Measurements from ENCODE around the gene ANKRD35. TPM values are rescaled to one million over a fixed set of nuclear protein-coding genes. Genes with fewer than 3 reads are reported as not detected.
"Not testable (repeated sequence)": the region's sequence is repeated elsewhere in the genome, so short reads cannot be mapped to it uniquely, and the experiment has no call there.

Gene ANKRD35, protein sequence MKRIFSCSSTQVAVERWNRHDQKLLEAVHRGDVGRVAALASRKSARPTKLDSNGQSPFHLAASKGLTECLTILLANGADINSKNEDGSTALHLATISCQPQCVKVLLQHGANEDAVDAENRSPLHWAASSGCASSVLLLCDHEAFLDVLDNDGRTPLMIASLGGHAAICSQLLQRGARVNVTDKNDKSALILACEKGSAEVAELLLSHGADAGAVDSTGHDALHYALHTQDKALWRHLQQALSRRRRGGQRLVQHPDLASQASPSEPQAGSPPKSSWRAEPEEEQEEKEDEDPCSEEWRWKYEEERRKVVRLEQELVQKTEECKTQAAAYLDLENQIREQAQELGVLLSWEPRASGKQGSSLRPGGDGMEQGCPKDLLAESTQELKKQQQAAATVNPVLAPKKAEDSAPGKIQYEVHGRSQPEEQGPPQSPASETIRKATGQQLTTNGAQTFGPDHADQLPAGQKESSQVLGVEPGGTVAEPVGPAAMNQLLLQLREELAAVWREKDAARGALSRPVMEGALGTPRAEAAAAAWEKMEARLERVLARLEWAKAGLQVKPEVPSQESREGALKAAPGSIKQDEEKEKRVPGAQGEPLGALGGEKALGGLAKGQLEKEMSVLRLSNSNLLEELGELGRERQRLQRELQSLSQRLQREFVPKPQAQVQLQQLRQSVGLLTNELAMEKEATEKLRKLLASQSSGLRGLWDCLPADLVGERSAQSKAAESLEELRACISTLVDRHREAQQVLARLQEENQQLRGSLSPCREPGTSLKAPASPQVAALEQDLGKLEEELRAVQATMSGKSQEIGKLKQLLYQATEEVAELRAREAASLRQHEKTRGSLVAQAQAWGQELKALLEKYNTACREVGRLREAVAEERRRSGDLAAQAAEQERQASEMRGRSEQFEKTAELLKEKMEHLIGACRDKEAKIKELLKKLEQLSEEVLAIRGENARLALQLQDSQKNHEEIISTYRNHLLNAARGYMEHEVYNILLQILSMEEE
- under 1 TPM; 0.40 to 0.93 (median 0.86) TPM for polyA plus RNA-seq

DNA sequence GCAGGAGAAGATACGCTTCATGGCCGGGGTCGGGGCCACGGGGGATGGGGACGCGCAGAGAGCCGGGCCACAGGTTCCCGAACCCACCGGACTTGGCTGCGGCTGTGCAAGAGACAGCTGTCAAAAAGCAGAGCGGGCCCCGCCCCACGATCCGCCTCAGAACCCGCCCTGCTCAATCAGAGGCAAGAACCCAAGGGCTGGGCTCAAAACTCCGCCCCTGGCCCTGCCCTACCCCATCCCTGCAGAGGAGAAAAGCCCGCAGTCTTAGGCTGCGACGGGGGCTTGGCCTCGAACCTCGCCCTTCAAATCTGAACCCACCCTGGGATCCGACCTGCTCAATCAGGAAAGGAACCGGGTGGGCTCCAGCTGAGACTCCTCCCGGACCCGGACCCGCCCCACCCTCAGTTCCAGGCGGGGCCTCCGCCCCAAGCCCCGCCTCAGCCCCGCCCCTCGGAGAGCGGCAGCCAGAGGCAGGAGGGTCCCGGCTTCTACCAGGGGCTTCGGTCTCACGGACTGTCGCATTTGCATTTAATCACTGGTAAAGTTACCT lies at the start of gene ANKRD35:
TSS of gene ANKRD35 (minus strand) at position 129 of the 550 bp plus-strand sequence. CDS start at position 21, 108 bp downstream.
- Mint-ChIP-seq H3K27ac (peak within 1 kb of the TSS in 2 of 6 donors; percentile 50 to 70), H3K4me3 (peak within 1 kb of the TSS; percentile 81 to 88 (median 83)), H3K36me3 (no peaks in the 10 kb centered on the region), H3K9me3 (no peaks in the 10 kb centered on the region), H3K27me3 (ENCODE audit: low read depth in 3 of 3) (peaks cover 0 to 13% (median 12%) of the 10 kb centered on the region in 3 donors), H3K4me1 (peaks cover 14 to 23% of the 10 kb centered on the region in 2 donors)
- DNase-seq: peak; percentile 81 to 87 (median 85)

DNA sequence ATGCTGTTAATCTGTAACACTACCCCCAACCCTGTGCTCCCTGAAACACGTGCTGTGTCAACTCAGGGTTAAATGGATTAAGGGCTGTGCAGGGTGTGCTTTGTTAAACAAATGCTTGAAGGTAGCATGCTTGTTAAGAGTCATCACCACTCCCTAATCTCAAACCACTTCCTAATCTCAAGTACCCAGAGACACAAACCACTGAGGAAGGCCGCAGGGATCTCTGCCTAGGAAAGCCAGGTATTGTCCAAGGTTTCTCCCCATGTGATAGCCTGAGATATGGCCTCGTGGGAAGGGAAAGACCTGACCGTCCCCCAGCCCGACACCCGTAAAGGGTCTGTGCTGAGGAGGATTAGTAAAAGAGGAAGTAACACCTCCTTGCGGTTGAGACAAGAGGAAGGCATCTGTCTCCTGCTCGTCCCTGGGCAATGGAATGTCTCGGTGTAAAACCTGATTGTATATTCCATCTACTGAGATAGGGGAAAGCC lies 46.9 kb upstream of the ANKRD35 start:
- Mint-ChIP-seq H3K36me3 (peaks cover 6 to 14% (median 10%) of the 10 kb centered on the region in 3 donors), H3K27ac (peak overlapping the region; percentile 92 to 97 (median 92))

DNA sequence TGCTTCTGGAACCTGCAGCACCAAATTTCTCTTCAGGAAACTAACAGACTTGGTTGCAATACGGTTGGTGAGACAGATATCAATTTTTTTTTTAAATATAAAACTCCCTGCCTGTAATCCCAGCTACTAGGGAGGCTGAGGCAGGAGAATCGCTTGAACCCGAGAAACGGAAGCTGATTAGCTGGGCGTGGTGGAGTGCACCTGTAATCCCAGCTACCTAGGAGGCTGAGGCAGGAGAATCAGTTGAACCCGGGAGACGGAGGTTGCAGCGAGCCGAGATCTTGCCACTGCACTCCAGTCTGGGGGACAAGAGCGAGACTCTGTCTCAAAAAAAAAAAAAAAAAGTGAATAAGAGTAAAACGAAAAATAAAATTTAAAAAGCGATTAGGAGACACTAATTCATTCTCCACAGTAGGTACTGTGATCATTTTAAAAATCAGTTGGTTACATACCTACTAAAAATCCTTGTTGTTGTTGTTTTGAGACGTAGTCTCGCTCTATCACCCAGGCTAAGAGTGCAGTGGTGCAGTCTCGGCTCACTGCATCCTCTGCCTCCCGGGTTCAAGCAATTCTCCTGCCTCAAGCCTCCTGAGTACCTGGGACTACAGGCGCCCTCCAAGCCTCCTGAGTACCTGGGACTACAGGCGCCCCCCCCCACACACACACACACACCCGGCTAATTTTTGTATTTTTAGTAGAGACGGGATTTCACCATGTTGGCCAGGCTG lies 42.4 kb upstream of the ANKRD35 start:
- Mint-ChIP-seq H3K36me3 (peaks cover 0 to 8% (median 6%) of the 10 kb centered on the region in 3 donors), H3K4me3 (peak overlapping the region in 3 of 5 donors; percentile 78 to 80 (median 79)), H3K4me1 (peaks cover 31 to 33% of the 10 kb centered on the region in 2 donors), H3K27ac (peak overlapping the region in 2 of 6 donors; percentile 40 to 90), H3K9me3 (no peaks in the 10 kb centered on the region), H3K27me3 (ENCODE audit: low read depth in 3 of 3) (peaks cover 0 to 6% (median 6%) of the 10 kb centered on the region in 3 donors)
- no peak for DNase-seq

More for the DNA sequence above, 46.9 kb upstream of the ANKRD35 start:
- H3K9me3 Mint-ChIP-seq; H3K27me3 Mint-ChIP-seq (ENCODE audit: low read depth in 3 of 3): not testable (repeated sequence)
- Mint-ChIP-seq H3K4me1 (peaks cover 38 to 44% of the 10 kb centered on the region in 2 donors), H3K4me3 (peak overlapping the region; percentile 78 to 88 (median 80))
- peak; percentile 61 to 65 (median 65) for DNase-seq

DNA sequence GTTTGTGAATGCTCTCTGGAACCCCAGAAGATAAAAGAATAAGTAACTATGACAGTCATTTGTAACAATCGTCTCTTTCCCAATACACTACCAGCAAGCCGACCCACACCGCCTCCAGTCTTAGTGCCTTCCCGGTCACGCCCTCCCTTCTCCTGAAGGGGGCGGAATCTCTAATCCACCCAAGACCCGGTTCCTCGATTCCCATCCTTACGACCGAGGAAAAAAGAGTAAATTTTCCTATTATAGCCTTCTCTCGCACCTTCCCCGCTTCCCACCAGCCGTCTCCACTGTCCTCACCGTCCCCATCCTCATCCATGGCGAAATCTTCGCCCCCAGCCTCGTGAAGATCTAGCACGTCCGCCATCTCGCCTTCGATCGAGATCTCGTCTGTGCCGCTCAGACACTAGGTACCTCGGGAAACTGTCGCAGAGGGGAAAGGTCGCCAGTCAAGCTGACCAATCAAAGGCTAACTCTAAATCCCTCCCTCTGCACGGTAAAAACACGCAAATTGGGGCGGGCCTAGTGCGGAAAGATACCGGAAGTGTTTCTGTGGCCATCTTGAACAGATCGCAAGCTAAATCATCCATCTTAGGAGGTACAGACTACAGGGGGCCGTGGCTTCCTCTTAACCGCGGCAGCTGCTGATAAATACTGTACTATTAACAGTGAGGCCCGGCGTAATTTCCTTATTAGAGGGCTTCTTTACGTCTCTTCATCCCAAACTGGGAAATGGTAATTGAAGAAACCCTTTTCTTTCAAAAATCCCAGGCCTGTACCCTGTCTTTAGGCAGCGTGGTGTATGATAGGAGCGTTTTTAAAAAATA lies 41.6 kb upstream of the ANKRD35 start, which contains the start of gene RBM8A:
TSS of gene RBM8A (minus strand) at position 422 of the 824 bp plus-strand sequence. CDS start at position 364, 58 bp downstream.
- peaks cover 0 to 8% (median 6%) of the 10 kb centered on the region in 3 donors for H3K36me3 Mint-ChIP-seq
- H3K4me1 Mint-ChIP-seq: peaks cover 23 to 25% of the 10 kb centered on the region in 2 donors
- peak within 1 kb of the TSS in 3 of 5 donors; percentile 78 to 80 (median 79) for H3K4me3 Mint-ChIP-seq
- H3K27me3 Mint-ChIP-seq (ENCODE audit: low read depth in 3 of 3): peaks cover 0 to 3% (median 2%) of the 10 kb centered on the region in 3 donors
- DNase-seq: peak; percentile 95 to 97 (median 96)
- H3K27ac Mint-ChIP-seq: peak within 1 kb of the TSS in 2 of 6 donors; percentile 40 to 90
- no peaks in the 10 kb centered on the region for H3K9me3 Mint-ChIP-seq

DNA sequence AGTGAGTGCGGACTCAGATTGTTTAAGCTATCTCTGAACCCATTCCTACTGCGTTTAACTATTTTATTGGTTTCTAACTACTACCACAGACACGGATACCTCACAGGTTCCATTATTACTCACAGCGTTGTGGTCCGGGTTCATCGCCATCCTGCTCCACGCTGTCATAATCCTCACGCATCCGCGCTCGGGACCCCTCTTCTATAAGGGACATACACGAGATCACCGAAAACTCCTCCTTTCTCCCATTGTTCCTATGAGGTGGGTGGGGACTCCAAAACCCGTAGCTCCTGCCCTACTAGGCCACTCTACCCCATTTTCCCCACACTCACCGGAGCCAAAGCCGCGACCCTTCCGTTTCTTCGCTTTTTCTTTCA lies 41.0 kb upstream of the ANKRD35 start:
- H3K4me3 Mint-ChIP-seq: no peak overlapping the region
- H3K9me3 Mint-ChIP-seq: no peaks in the 10 kb centered on the region
- H3K27me3 Mint-ChIP-seq (ENCODE audit: low read depth in 3 of 3): peaks cover 0 to 2% (median 2%) of the 10 kb centered on the region in 3 donors
- peaks cover 0 to 8% (median 6%) of the 10 kb centered on the region in 3 donors for H3K36me3 Mint-ChIP-seq
- no peak for DNase-seq
- no peak overlapping the region for H3K27ac Mint-ChIP-seq
- peaks cover 17 to 20% of the 10 kb centered on the region in 2 donors for H3K4me1 Mint-ChIP-seq

DNA sequence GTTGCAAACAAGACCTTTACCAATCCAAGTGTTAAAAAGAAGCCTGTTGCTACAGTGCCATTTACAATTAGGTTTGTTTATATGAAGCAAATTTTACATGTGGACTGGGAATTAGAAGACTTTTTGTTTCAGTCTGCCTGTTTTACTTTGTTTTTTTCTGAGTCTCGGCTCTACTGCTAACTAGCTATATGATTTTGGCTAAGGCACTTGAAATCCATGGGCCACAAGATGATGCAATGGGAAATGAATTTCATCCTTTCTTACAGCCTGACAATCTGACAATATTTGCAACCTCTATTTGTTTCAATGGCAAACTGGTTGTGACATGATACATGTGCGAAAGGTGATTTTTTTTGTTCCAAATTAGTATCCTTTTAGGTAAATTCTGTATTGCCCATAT lies 36.6 kb upstream of the ANKRD35 start:
- H3K4me1 Mint-ChIP-seq: peaks cover 28 to 37% of the 10 kb centered on the region in 2 donors
- no peak for DNase-seq
- peaks cover 0 to 8% (median 6%) of the 10 kb centered on the region in 3 donors for H3K36me3 Mint-ChIP-seq
- H3K27ac Mint-ChIP-seq: no peak overlapping the region
- no peaks in the 10 kb centered on the region for H3K9me3 Mint-ChIP-seq
- no peak overlapping the region for H3K4me3 Mint-ChIP-seq
- H3K27me3 Mint-ChIP-seq (ENCODE audit: low read depth in 3 of 3): peaks cover 0 to 7% (median 5%) of the 10 kb centered on the region in 3 donors

DNA sequence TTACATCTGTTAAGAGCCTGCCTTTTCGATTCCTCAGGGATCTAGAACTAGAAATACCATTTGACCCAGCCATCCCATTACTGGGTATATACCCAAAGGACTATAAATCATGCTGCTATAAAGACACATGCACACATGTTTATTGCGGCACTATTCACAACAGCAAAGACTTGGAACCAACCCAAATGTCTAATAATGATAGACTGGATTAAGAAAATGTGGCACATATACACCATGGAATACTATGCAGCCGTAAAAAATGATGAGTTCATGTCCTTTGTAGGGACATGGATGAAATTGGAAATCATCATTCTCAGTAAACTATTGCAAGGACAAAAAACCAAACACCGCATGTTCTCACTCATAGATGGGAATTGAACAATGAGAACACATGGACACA lies 34.6 kb upstream of the ANKRD35 start:
- not testable (repeated sequence) for H3K27me3 Mint-ChIP-seq (ENCODE audit: low read depth in 3 of 3); H3K9me3 Mint-ChIP-seq; DNase-seq; H3K36me3 Mint-ChIP-seq
- H3K4me1 Mint-ChIP-seq: peaks cover 35 to 52% of the 10 kb centered on the region in 2 donors
- H3K27ac Mint-ChIP-seq: peak overlapping the region in 4 of 6 donors; percentile 23 to 90 (median 68)
- peak overlapping the region; percentile 64 to 96 (median 93) for H3K4me3 Mint-ChIP-seq

DNA sequence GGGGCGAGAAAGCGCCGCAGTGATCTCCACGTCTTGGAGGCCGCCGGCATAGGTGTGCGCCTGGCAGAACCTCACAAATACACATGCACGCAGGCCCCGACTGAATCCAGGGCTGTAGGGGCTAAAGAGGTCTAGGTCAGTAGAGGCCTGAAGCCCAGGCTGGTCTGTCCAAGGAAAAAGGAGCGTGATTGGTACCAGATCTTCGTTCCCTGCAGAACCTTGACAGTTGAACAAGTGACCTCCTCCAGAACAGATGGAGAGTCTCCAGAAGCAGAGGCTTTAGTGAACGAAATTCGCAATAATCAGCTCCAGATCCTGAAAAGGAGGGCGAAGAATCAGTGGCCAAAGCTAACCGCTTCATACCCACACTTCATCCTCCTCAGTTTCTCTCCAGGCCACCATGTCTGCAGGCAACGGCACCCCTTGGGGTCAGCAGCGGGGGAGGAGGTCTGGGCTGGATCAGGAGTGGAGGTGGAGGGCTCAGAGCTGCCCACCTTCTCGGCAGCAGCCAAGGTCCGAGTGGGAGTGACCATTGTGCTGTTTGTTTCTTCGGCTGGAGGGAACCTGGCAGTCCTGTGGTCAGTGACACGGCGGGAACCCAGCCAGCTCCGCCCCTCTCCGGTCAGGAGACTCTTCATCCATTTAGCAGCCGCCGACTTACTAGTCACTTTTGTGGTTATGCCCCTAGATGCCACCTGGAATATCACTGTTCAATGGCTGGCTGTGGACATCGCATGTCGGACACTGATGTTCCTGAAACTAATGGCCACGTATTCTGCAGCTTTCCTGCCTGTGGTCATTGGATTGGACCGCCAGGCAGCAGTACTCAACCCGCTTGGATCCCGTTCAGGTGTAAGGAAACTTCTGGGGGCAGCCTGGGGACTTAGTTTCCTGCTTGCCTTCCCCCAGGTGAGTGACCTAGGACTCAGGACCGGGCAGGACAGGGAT lies 33.6 kb upstream of the ANKRD35 start:
- peaks cover 35 to 57% of the 10 kb centered on the region in 2 donors for H3K4me1 Mint-ChIP-seq
- peak overlapping the region; percentile 85 to 96 (median 92) for H3K27ac Mint-ChIP-seq
- DNase-seq: peak; percentile 23 to 31 (median 30)
- H3K27me3 Mint-ChIP-seq (ENCODE audit: low read depth in 3 of 3): peaks cover 0 to 7% (median 5%) of the 10 kb centered on the region in 3 donors
- peaks cover 4 to 11% (median 8%) of the 10 kb centered on the region in 3 donors for H3K36me3 Mint-ChIP-seq
- H3K9me3 Mint-ChIP-seq: no peaks in the 10 kb centered on the region
- peak overlapping the region; percentile 92 to 96 (median 95) for H3K4me3 Mint-ChIP-seq

DNA sequence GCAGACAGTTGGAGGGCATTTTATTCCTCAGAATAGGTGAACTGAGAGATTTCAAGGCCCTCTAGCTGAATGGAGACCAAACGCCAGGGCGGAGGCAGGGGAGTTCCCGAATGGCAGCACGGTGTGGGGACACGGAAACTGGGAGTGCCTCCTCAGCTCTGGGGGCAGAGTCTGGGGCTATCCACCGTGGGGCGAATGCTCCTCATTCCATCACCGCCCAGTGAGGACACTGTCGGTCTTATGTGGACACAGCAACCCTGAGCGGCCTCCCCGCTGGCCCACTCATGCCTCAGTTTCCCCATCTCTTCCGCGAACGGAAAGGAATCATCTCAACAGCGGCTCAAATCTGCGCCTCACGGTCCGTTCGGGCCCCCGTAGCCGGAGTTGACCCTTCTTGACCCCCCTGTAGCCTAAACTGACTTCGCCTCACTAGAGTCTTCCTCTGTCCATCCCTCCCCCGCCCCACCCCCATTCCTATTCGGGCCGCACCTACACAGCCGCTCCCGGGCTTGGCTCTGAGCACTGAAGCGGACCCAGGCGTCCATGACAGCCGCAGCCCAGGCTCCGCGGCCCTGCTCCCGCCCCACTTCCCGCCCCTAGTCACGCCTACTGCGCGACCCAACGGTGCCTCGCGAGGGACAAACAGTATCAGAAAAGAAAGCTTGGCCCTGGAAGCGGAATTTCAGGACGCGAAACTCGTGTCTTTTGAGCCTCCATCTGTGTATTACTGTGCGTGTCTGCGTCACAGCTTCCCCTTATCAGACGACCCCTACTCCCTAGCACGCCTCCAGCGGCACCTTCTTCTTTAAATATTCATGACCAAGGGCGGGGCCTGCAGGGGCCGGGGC lies 32.7 kb upstream of the ANKRD35 start, which contains the start of gene PEX11B:
TSS of gene PEX11B (minus strand) at position 574 of the 848 bp plus-strand sequence. CDS start at position 545, 29 bp downstream.
- H3K4me3 Mint-ChIP-seq: peak within 1 kb of the TSS; percentile 92 to 96 (median 95)
- peak within 1 kb of the TSS; percentile 85 to 96 (median 92) for H3K27ac Mint-ChIP-seq
- H3K36me3 Mint-ChIP-seq: peaks cover 4 to 11% (median 9%) of the 10 kb centered on the region in 3 donors
- DNase-seq: peak; percentile 86 to 91 (median 90)
- H3K9me3 Mint-ChIP-seq: no peaks in the 10 kb centered on the region
- H3K27me3 Mint-ChIP-seq (ENCODE audit: low read depth in 3 of 3): peaks cover 0 to 7% (median 5%) of the 10 kb centered on the region in 3 donors
- H3K4me1 Mint-ChIP-seq: peaks cover 35 to 58% of the 10 kb centered on the region in 2 donors

DNA sequence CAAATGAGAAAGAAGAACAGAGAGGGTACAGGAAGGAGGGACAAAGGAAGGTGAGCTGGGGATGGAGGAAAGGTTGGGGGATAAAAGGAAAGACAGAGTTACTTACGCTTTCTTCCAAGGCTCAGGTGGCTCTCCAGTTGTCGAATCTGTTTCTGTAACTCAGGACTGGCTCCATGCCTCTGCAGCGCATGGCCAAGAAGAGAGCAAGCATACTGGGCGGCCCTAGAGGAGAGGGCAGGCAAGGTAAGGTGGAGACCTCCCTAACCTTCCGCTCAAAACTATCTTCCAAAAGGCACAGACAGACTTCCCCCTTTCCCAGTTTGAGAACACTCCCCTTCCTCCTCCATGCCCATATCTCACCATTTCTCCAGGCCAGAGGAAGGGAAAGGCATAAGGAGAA lies 31.9 kb upstream of the ANKRD35 start:
- peaks cover 4 to 16% (median 13%) of the 10 kb centered on the region in 3 donors for H3K36me3 Mint-ChIP-seq
- peak overlapping the region; percentile 92 to 96 (median 95) for H3K4me3 Mint-ChIP-seq
- H3K9me3 Mint-ChIP-seq: no peaks in the 10 kb centered on the region
- peak overlapping the region; percentile 85 to 96 (median 92) for H3K27ac Mint-ChIP-seq
- peaks cover 35 to 58% of the 10 kb centered on the region in 2 donors for H3K4me1 Mint-ChIP-seq
- H3K27me3 Mint-ChIP-seq (ENCODE audit: low read depth in 3 of 3): peaks cover 0 to 7% (median 5%) of the 10 kb centered on the region in 3 donors
- no peak for DNase-seq

Data from immature natural killer cell (primary cell).